WERI-Rb-1 (cell line): ENCODE measurements around the gene CD4.

Experiments used
- DNase-seq: peaks from one replicate; pipeline ENCODE4 v3.0.0-alpha.2; 2020
- H3K27ac ChIP-seq: fragments of 250-450 bp; sonication (Bioruptor Pico); 2 replicates; pipeline ENCODE4 v1.5.1; 2020; ENCODE audit warnings: mild to moderate bottlenecking, moderate library complexity
- H3K27me3 ChIP-seq: fragments of 250-450 bp; sonication (Bioruptor Pico); 2 replicates; pipeline ENCODE4 v1.5.1; 2021; ENCODE audit warnings: mild to moderate bottlenecking, low read depth, moderate library complexity; ENCODE audit not compliant: insufficient read depth, severe bottlenecking
- H3K36me3 ChIP-seq: fragments of 250-450 bp; sonication (Bioruptor Pico); 2 replicates; pipeline ENCODE4 v1.5.1; 2020; ENCODE audit warnings: mild to moderate bottlenecking, moderate library complexity
- H3K4me3 ChIP-seq: 2 replicates; pipeline ENCODE4 v1.5.1; 2011; ENCODE audit warnings: low read depth, mild to moderate bottlenecking, control low read depth, low read length
- H3K9me3 ChIP-seq: fragments of 250-450 bp; sonication (Bioruptor Pico); 2 replicates; pipeline ENCODE4 v1.5.1; 2021; ENCODE audit warnings: mild to moderate bottlenecking, moderate library complexity; ENCODE audit not compliant: severe bottlenecking
- TF ChIP-seq, protein P1 (sequence below): IDR thresholded peaks from 2 replicates; pipeline ENCODE4 v1.5.1; 2011; ENCODE audit warnings: low read depth, mild to moderate bottlenecking, control low read depth, inconsistent platforms, low read length

Gene CD4

DNA sequence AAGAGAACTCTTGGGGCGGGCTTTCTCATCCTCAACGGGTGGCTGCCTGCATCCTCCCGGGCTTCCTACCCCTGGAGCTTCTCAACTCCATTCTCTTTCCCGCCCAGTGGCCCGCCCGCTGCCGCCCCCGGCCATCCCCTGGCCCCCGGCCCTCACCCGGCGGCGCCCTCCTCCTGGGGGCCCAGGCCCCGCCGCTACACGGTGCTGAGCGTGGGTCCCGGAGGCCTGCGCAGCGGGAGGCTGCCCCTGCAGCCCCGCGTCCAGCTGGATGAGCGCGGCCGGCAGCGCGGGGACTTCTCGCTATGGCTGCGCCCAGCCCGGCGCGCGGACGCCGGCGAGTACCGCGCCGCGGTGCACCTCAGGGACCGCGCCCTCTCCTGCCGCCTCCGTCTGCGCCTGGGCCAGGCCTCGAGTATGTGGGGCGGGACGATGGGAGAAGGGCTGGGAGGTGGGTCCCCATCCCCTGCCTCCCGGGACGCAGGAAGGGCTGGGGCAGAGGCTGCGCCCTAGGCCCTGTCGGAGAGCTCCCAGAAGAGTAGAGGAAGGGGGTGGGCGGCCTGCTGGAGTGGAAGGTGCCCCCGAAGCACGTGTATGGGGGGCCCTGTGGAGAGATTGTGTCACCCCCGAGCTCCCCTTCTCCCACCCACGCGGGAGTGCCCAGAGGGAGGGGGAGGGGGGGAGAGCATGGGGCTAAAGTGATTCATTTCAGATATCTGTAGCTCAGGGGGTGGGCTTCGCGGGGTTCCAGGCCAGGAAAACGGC is 15.6 kb upstream of the CD4 start:
- TF ChIP-seq, protein P1, sequence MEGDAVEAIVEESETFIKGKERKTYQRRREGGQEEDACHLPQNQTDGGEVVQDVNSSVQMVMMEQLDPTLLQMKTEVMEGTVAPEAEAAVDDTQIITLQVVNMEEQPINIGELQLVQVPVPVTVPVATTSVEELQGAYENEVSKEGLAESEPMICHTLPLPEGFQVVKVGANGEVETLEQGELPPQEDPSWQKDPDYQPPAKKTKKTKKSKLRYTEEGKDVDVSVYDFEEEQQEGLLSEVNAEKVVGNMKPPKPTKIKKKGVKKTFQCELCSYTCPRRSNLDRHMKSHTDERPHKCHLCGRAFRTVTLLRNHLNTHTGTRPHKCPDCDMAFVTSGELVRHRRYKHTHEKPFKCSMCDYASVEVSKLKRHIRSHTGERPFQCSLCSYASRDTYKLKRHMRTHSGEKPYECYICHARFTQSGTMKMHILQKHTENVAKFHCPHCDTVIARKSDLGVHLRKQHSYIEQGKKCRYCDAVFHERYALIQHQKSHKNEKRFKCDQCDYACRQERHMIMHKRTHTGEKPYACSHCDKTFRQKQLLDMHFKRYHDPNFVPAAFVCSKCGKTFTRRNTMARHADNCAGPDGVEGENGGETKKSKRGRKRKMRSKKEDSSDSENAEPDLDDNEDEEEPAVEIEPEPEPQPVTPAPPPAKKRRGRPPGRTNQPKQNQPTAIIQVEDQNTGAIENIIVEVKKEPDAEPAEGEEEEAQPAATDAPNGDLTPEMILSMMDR, result no peak
- H3K4me3 ChIP-seq, result no peak overlapping the region

DNA sequence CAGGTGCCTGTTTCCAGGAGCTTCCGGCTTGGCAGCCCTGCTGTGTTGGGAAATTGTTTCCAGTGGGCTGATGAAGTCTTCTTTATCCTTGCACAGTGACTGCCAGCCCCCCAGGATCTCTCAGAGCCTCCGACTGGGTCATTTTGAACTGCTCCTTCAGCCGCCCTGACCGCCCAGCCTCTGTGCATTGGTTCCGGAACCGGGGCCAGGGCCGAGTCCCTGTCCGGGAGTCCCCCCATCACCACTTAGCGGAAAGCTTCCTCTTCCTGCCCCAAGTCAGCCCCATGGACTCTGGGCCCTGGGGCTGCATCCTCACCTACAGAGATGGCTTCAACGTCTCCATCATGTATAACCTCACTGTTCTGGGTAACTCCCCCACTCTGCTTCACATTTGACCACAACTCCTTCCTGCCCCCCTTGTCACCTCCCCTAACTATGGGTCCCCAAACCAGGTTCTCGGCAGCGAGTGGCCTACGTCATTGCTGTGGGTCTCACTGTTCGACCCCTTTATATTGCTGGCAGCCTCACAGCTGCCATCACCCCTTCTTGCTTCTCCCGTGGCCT is 14.7 kb upstream of the CD4 start:
- H3K4me3 ChIP-seq, result no peak overlapping the region
- no peaks in the 10 kb centered on the region for H3K27me3 ChIP-seq
- TF ChIP-seq, protein P1, result no peak
- no peak for DNase-seq
- peaks cover 66% of the 10 kb centered on the region for H3K36me3 ChIP-seq
- H3K9me3 ChIP-seq, result no peaks in the 10 kb centered on the region
- H3K27ac ChIP-seq, result no peak overlapping the region

More for the DNA sequence above, 15.6 kb upstream of the CD4 start:
- H3K36me3 ChIP-seq, result peaks cover 71% of the 10 kb centered on the region
- no peak for DNase-seq
- H3K9me3 ChIP-seq, result no peaks in the 10 kb centered on the region
- H3K27me3 ChIP-seq, result no peaks in the 10 kb centered on the region
- H3K27ac ChIP-seq, result no peak overlapping the region

DNA sequence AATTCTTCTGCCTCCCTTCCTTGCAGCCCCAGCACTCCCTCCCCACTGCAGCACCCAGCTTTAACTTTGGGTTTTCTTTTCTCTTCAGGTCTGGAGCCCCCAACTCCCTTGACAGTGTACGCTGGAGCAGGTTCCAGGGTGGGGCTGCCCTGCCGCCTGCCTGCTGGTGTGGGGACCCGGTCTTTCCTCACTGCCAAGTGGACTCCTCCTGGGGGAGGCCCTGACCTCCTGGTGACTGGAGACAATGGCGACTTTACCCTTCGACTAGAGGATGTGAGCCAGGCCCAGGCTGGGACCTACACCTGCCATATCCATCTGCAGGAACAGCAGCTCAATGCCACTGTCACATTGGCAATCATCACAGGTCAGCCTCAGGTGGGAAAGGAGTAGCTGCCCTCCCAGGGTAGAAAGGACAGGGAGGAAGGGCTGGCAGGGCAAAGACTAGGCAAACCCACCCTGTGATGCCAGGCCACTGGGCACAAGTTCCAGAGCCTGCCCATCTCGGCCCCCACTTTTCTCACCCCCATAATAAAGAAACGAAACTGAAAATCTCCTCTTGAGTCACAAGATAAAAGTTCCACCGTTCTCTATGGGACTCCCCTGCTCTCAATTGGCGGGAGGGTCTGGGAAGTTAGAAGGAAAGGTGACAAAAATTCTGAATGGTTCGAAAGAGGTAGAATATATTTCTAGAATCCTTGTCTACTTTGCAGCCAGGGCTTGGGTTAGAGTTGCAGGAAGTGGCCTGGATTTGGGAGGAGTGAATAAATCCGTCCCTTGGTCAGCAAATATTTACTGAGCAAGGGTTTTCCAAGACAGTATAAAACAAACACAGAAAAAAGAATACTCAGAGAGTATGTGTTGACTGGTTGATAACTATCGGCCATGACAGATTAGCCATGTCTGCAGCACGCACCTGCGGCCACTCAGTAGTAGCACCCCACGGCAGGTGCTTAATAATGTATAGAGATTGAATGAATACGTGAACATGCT is 13.8 kb upstream of the CD4 start:
- H3K27ac ChIP-seq, result no peak overlapping the region
- TF ChIP-seq, protein P1, result no peak
- peaks cover 57% of the 10 kb centered on the region for H3K36me3 ChIP-seq
- H3K4me3 ChIP-seq, result no peak overlapping the region
- no peaks in the 10 kb centered on the region for H3K9me3 ChIP-seq
- H3K27me3 ChIP-seq, result no peaks in the 10 kb centered on the region
- DNase-seq, result no peak

DNA sequence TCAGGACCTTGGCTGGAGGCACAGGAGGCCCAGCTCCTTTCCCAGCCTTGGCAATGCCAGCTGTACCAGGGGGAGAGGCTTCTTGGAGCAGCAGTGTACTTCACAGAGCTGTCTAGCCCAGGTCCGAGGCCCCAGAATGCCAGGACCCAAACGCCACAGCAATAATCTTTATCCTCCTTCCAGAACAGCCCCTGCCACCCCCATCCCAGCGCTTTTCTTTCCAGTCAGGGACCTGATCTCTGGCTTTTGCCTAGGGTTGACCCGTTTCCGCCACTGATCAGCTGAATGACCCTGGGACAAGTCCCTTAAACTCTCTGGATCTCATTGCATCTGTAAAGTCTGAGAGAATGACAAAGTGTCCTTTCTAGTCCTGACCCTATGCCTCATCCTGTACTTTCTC is 11.9 kb upstream of the CD4 start:
- Histone ChIP-seq H3K4me3 (no peak overlapping the region), H3K9me3 (no peaks in the 10 kb centered on the region), H3K27ac (peak overlapping the region; percentile 75; the same call in 1 of the 2 replicates), H3K27me3 (no peaks in the 10 kb centered on the region), H3K36me3 (peaks cover 42% of the 10 kb centered on the region)
- TF ChIP-seq, protein P1, result no peak
- DNase-seq, result no peak

DNA sequence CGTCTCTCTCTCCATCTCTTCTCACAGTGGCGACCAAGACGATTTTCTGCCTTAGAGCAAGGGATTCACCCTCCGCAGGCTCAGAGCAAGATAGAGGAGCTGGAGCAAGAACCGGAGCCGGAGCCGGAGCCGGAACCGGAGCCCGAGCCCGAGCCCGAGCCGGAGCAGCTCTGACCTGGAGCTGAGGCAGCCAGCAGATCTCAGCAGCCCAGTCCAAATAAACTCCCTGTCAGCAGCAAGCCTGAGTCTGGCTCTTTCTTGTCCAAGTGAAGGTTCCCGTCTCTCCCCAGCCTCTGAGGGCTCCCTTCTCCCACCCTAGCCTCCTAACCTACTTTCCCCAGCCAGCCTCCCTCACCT is 11.1 kb upstream of the CD4 start:
- Histone ChIP-seq H3K9me3 (no peaks in the 10 kb centered on the region), H3K27ac (peak overlapping the region; percentile 75), H3K4me3 (no peak overlapping the region), H3K36me3 (peaks cover 39% of the 10 kb centered on the region), H3K27me3 (no peaks in the 10 kb centered on the region)
- TF ChIP-seq, protein P1, result no peak
- peak; percentile 68 for DNase-seq
